HG02943 (cell line): Measurements from ENCODE around the gene SLC22A3.
"Not testable (repeated sequence)": the region's sequence is repeated elsewhere in the genome, so short reads cannot be mapped to it uniquely, and the experiment has no call there.

ENCODE experiments used
- ATAC-seq: cut with Tn5 transposase; IDR thresholded peaks from one replicate; pipeline ENCODE4 v1.9.1; 2021; ENCODE audit warnings: mild to moderate bottlenecking, low read depth, moderate library complexity; ENCODE audit not compliant: unreplicated experiment

SLC22A3 gene

GRCh38 chr6:160477072-160477471 lies 128.9 kb downstream of the SLC22A3 start:
- not testable (repeated sequence) for ATAC-seq

DNA sequence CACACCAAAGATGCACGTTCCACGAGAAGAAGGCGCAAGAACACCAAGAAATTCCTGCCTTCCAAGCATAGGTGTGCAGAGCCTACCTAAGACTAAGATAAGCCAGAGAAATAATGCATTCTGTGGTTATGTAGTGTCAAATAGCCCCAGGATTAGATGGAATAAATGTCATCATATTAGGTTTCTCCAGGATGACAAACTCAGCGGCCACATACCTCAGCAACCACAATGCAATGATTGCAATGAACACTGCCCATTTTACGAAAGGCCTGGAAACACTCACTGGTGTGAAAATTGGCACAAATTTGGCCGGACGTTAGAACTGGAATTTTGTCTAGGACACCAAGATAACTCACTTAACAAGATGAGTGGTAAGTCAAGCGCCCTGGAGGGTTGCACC lies 129.7 kb downstream of the SLC22A3 start:
- ATAC-seq, result no peak

DNA sequence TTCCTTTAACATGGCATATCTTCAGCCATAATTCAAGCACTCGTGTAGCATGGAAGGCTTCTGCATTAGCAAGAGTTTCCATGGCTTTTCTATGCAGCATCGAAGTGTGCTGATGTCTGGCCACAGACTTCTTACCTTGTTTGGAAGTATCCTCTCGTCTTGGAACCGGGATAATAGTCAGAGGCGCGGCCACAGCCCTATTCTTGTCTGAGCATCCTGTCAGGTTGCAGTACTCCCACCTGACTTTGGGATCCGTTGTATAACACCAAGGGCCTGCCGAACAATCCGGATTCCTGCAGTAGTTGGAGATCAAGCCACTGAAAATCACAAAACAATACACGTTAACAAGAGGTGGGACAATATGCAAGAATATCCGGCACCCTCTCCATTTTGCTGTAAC lies 138.9 kb downstream of the SLC22A3 start:
- ATAC-seq, result no peak

DNA sequence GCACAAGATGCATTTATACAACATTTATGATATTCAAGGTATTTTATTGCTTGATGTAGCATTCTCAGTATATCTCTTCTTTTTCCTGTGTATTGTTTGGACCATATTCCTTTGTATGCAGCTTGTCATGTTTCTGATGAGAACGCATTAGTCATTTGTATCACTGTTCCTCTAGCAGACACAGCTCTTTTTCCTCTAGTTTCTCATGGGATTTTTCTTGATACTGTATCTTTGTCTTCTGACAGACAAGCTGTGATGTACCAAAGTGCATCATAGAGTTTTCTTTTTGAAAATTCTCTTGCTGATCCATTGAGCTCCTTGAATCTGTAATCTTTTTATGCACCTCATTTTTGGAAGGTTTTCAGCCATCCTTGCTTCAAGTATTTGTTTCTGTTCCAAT lies 140.9 kb downstream of the SLC22A3 start:
- no peak for ATAC-seq

GRCh38 chr6:160494576-160494975 lies 146.4 kb downstream of the SLC22A3 start:
- no peak for ATAC-seq

DNA sequence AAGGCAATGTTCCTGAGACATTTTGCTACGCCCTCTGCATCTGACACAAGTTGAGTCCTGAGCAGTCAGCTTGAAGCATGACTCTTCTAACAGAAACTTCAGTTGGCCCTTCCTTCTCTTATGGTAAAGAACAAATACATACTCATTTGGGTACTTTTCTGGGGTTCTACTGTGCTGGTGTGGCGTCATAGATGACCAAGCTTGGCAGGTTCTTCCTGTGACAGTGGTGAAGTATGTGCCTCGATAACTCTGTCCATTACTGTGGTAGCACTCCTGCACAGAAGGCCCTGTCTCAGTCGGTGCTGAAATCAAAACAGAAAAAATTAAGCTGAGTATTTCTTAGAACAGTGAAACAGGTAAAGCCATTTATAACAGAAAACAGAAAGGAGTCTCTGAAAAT lies 152.5 kb downstream of the SLC22A3 start:
- no peak for ATAC-seq
